ENCODE measurements around the gene EHD1.

- TF ChIP-seq CTCF (IDR thresholded peaks at IDR 0.05; ENCODE audit: low read depth, low read length, poor library complexity, severe bottlenecking), result no peak
- TF ChIP-seq EZH2phosphoT487 (IDR thresholded peaks at IDR 0.05; ENCODE audit: borderline replicate concordance, low read length), result no peak
Measured at GRCh38 chr11:64809781-64810241, 68.6 kb downstream of the EHD1 start.
